Fibroblast of lung (primary cell): Measurements from ENCODE around the gene SLC13A3.

ENCODE experiments used
- EZH2 ChIP-seq: IDR thresholded peaks from 2 replicates; pipeline ENCODE4 v1.5.1; 2012; ENCODE audit warnings: low read length, control low read depth, mild to moderate bottlenecking; ENCODE audit errors: missing control alignments
- TF ChIP-seq, protein P1 (sequence below), 2 donors: IDR thresholded peaks in 1 of 2; conservative IDR thresholded peaks in 1 of 2; 1 replicate in 1 of 2; 2 replicates in 1 of 2; pipeline ENCODE4 v1.5.1; 2011 to 2012; ENCODE audit warnings: low read length in 2 of 2, control low read depth in 1 of 2, inconsistent platforms in 1 of 2, low read depth in 1 of 2, mild to moderate bottlenecking in 1 of 2

DNA sequence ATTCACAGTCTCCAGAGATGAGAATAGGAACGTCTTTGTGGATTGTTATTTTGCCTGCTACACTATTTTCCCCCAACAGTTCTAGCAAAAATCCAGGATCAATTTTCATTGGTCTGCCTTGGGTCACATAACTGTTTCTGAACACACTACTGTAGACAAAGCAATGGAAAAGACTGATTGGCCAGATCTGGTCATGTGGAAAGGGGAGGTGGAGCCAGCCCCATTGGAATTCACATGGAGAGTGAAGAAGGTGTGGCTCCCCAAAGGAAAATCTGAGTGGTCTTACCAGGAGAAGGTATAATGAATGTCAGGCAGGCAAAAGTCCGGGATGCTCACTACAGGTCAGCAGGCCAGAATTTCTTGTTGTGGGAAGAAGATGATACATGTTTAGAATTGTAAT is 47.5 kb upstream of the SLC13A3 start:
- TF ChIP-seq, protein P1, sequence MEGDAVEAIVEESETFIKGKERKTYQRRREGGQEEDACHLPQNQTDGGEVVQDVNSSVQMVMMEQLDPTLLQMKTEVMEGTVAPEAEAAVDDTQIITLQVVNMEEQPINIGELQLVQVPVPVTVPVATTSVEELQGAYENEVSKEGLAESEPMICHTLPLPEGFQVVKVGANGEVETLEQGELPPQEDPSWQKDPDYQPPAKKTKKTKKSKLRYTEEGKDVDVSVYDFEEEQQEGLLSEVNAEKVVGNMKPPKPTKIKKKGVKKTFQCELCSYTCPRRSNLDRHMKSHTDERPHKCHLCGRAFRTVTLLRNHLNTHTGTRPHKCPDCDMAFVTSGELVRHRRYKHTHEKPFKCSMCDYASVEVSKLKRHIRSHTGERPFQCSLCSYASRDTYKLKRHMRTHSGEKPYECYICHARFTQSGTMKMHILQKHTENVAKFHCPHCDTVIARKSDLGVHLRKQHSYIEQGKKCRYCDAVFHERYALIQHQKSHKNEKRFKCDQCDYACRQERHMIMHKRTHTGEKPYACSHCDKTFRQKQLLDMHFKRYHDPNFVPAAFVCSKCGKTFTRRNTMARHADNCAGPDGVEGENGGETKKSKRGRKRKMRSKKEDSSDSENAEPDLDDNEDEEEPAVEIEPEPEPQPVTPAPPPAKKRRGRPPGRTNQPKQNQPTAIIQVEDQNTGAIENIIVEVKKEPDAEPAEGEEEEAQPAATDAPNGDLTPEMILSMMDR (conservative IDR thresholded peaks at IDR 0.05 in 1 of 2, IDR thresholded peaks at IDR 0.05 in 1 of 2; ENCODE audit: low read depth in 1 of 2, low read length in 2 of 2), result no peak
- no peak for TF ChIP-seq EZH2
